GM18502 (cell line): ENCODE measurements around the gene POLR2H.

ENCODE experiments used
- ATAC-seq: cut with Tn5 transposase; IDR thresholded peaks from one replicate; pipeline ENCODE4 v1.9.1; 2021; ENCODE audit warnings: mild to moderate bottlenecking; ENCODE audit not compliant: unreplicated experiment, poor library complexity

Gene POLR2H

DNA sequence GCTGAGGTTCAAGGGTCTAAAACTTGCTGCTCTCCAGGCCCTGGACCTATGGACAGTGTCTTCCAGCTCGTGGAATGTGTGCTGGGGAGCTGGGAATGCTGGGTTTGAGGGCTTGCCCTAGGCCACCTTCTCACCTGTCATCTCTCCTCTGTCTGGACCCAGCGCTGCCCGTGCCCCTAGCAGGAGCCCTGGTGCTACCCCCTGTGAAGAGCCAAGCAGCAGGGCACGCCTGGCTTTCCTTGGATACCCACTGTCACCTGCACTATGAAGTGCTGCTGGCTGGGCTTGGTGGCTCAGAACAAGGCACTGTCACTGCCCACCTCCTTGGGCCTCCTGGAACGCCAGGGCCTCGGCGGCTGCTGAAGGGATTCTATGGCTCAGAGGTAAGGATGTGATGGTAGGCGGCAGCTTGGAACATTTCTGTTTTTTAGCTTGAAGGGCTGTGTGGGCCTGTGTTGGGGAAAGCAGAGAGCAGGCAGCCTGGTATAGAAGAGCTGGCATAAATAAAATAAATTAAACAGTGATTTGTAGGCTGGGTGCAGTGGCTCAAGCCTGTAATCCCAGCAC lies 23.4 kb downstream of the POLR2H start:
- no peak for ATAC-seq

GRCh38 chr3:184386047-184386806 lies 24.7 kb downstream of the POLR2H start:
- ATAC-seq: no peak

DNA sequence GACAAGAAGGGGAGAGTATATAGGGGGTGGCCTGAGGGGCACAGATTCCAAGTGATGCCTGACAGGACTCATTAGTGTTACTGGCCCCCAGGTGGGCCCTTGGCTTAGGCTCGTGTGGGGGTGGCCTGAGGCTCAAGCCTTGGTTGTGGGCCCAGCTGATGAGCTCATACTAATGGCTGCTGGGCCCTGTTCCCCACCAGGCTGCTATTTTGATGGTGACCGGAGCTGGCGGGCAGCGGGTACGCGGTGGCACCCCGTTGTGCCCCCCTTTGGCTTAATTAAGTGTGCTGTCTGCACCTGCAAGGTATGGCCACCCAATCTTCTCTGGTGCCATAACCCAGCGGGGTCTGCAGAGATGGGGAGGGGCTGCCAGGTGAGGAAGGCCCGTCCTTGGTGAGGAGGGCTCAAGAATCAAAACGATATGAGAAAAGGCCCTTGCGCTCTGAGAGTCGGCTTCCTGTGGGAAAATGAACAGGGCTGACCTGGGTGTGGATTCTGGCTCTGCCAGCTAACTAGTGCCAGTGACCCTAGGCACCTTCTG lies 25.7 kb downstream of the POLR2H start:
- no peak for ATAC-seq

DNA sequence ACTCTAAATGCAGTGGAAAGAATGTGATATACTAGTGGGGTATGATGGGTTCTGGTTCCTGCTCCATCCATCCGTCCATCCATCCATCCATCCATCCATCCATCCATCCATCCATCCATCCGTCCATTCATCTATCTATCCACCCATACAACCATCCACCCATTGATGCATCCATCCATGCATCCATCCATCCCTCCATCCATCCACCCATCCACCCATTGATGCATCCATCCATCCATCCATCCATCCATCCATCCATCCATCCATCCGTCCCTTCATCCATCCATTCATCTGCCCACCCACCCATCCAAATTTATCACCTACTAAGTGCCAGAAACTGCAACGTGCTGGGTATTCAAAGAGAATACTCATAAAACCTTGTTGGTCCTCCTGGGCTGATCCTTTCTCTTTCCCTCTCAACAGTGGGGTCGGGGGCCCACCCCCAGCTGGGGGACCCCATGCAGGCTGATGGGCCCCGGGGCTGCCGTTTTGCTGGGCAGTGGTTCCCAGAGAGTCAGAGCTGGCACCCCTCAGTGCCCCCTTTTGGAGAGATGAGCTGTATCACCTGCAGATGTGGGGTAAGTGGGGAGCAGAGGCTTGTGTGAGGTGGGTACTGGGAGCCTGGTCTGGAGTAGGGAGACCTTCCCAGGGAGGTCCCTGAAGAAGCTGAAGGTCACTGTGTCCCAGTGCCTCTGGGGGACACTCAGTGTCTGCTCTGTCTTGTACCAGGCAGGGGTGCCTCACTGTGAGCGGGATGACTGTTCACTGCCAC lies 26.8 kb downstream of the POLR2H start:
- no peak for ATAC-seq

- no peak for ATAC-seq
Measured at GRCh38 chr3:184388936-184389230, 27.4 kb downstream of the POLR2H start.

DNA sequence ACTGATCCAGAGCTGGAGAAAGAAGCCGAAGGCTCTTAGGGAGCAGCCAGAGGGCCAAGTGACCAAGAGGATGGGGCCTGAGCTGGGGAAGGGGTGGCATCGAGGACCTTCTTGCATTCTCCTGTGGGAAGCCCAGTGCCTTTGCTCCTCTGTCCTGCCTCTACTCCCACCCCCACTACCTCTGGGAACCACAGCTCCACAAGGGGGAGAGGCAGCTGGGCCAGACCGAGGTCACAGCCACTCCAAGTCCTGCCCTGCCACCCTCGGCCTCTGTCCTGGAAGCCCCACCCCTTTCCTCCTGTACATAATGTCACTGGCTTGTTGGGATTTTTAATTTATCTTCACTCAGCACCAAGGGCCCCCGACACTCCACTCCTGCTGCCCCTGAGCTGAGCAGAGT lies 27.9 kb downstream of the POLR2H start:
- ATAC-seq: no peak

GRCh38 chr3:184389935-184390528 lies 28.5 kb downstream of the POLR2H start:
- no peak for ATAC-seq

DNA sequence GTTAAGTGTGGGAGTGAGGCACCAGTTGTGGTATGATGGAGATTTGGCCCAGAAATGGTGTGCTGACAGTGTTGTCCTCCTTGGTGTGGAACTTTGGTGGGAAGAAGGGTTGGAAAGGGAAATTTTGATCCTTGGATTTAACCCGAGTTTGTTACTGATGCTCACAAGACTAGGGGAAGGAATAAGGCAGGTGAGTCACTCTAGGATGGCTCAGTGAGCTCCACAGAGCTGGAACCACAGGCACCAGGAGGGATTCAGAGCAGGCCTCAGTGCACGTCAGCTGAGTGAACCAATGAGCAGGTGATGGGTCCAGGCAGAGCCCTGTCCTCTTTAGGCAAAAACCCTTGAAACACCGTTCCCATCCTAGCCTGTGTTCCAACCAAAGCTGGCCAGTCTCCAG lies 29.8 kb downstream of the POLR2H start:
- ATAC-seq: no peak

DNA sequence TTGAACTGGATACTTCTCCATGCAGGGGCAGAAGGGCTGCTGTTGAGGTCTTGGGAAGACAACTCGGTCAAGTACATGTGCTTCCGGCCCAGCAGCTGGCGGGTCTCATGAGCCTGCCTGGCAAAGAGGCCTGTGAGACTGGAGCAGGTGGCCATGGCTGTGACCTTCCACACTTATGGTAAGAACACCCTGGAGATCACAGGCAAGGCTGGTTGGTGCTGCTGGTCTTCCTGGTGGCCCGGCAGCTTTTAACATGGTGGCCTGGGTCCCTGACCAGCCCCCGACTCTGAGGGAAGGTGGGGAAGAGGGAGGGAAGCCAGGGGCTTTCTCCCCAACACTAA lies 33.8 kb downstream of the POLR2H start:
- ATAC-seq: no peak

- ATAC-seq: no peak
Measured at GRCh38 chr3:184399410-184399809, 37.9 kb downstream of the POLR2H start.

DNA sequence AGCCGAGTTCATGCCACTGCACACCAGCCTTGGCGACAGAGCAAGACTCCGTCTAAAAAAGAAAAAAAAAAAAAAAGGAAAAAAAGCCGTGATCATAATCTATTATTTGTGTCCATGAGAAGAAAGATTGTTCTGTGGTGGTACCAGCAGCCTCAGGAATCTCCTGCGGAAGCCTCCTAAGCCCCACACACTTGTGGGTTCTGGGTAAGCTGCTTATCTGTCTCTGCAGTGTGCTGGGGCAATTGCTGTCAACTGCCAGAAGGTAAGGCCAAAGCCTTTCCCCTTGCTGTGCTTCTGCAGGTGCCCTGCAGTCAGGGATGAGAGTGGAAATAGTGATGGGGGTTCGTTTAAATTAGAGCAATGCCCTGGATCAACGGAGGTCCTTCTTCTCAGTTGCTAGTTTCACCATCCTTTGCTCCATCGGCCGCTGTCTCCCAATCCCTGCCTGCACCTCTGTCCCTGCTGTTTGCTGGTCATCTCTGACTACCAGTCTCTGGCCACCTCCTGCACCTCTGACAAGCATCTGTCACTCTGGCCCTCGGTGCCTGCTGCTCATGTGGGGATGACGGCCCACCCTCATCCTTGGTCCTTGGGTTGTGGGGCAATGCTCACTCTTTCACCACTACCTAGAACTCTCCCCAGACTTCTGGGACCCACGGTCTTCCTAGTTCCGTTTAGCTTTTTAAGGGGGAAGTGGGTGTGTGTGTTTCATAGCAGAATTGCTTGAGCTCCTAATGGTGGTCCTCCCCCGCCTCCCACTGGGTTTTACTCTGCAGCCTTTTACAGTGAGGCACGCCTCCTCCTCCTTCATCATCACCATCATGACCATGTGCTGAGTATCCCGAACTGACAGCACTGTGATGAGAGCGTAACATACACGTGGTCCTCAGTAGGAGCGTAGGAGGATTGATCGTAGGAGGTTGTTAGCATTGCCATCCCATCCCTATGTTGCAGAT lies 43.8 kb downstream of the POLR2H start:
- ATAC-seq: no peak

DNA sequence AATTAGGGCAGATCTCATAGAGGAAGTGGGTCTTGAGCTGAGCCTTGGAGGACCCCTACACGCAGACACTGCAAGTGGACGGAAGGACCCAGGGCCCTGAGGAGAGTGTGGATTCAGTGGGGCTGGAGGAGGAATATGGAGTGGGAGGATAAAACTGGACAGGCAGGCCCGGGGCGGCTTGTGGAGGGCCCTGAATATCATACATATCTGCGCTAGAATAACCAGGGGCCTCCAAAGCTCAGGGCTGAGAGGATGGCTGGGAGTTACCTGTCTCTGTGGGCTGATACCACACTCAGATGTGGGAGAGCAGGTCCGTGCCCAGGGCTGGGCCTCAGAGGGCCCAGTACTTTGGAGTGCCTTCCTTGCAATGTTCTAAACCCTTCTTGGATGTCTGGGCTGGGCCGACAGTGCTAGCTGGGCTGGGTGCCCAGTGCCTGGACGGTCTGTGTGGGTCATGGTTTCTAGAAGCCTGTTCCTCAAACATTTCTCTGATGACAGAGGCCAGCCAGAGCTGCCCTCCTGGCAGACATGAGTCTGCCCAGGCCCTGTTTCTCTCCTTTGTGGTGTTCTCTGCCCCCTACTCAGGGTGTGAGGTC lies 47.9 kb downstream of the POLR2H start:
- no peak for ATAC-seq

DNA sequence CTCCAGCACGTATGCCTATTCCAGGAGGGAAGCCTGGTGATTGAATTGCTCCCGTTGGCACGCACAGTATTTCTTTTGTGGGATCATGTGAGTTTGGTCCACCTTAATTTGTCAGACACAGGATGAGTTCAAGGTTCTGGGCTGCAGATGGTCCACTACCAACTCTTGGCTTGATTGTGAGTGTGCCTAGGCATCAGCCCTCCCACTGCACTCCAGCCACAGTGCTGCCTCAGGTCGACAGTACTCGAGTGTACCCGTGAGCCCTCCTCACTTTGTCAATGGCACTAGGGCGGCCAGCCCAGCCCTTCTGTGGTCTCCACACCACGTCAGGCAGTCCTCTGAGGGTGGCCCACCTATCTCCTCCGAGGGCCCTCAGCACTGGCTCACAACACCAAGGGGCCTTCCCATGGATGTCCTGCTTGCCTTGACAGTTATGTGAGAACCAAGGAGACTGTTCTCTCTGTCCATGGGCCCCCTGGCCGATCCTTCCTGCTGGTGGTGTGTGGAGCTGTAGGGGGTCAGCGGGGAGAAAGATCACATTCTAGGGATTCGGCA lies 48.5 kb downstream of the POLR2H start:
- no peak for ATAC-seq

DNA sequence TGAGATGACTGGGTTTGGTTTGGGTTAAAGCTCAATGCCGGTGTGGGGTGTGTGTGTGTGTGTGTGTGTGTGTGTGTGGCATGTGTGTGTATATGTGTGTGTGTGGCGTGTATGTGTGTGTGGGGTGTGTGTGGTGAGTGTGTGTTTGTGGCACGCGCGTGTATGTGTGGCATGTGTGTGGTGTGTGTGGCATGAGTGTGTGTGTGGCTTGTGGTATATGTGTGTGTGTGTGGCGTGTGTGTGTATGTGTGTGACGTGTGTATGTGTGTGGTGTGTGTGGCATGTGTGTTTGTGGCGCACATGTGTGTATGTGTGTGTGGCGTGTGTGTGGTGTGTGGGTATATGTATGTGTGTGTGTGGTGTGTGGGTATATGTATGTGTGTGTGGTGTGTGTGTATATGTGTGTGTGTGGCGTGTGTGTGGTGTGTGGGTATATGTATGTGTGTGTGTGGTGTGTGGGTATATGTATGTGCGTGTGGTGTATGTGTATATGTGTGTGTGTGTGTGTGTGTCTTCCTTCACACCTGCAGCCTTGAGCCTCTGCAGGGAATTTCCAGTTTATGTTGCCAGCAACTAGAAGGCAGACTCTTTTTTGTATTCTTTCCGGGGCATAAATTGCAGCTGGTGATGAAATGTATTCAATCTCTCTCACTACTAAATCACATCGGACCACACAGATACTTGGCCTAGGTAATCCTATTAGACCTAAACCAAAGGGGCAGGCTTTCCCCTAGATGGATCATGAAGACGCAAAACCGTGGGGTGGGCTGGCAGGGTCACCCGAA lies 53.1 kb downstream of the POLR2H start:
- ATAC-seq: no peak

GRCh38 chr3:184415203-184415490 lies 53.6 kb downstream of the POLR2H start:
- no peak for ATAC-seq

GRCh38 chr3:184417619-184418327 lies 56.3 kb downstream of the POLR2H start:
- ATAC-seq: peak; percentile 68
